ENCODE measurements around the gene PMF1.

PMF1 gene

DNA sequence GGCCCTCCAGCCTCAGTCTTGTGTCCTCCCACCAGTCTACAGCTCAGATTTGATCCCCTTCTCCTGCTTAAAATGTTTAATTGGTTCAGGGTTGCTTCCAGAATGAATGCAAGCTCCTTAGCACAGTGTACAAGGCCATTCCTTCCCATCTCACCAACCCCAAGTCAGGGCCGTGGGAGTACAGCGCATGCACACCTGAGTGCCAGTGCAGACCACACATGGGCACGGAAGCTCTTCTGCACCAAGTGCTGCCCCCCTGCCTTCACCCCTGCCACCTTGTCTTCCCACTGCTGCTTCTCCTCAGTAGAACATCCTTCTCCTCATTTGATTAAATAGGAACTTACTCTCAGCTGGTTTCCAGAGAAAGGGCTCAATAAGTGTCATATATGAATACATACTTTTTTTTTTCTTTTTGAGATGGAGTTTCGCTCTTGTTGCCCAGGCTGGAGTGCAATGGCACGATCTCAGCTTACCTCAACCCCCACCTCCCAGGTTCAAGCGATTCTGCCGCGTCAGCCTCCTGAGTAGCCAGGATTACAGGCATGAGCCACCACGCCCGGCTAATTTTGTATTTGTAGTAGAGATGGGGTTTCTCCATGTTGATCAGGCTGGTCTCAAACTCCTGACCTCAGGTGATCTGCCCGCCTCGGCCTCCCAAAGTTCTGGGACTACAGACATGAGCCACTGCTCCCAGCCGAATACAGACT is 9.3 kb downstream of the PMF1 start:
- TF ChIP-seq RAD21 (IDR thresholded peaks at IDR 0.05; ENCODE audit: low read depth), result no peak
- TF ChIP-seq, protein P1, sequence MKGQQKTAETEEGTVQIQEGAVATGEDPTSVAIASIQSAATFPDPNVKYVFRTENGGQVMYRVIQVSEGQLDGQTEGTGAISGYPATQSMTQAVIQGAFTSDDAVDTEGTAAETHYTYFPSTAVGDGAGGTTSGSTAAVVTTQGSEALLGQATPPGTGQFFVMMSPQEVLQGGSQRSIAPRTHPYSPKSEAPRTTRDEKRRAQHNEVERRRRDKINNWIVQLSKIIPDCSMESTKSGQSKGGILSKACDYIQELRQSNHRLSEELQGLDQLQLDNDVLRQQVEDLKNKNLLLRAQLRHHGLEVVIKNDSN (IDR thresholded peaks at IDR 0.05), result no peak
- no peak for TF ChIP-seq NFIC (IDR thresholded peaks at IDR 0.05)
- no peak for TF ChIP-seq ZBTB7A (IDR thresholded peaks at IDR 0.05; ENCODE audit: low read depth)
- TF ChIP-seq FOXM1 (IDR thresholded peaks at IDR 0.05; ENCODE audit: borderline replicate concordance, low read depth), result no peak
- TF ChIP-seq EP300 (IDR thresholded peaks at IDR 0.05; ENCODE audit: borderline replicate concordance), result no peak
- no peak for TF ChIP-seq TEAD4 (IDR thresholded peaks at IDR 0.05)
- TF ChIP-seq CREB1 (IDR thresholded peaks at IDR 0.05; ENCODE audit: low read depth), result no peak
- TF ChIP-seq TCF12 (IDR thresholded peaks at IDR 0.05; ENCODE audit: low read depth), result no peak

- TF ChIP-seq, protein P1 (IDR thresholded peaks at IDR 0.05), result no peak
- TF ChIP-seq, protein P2, sequence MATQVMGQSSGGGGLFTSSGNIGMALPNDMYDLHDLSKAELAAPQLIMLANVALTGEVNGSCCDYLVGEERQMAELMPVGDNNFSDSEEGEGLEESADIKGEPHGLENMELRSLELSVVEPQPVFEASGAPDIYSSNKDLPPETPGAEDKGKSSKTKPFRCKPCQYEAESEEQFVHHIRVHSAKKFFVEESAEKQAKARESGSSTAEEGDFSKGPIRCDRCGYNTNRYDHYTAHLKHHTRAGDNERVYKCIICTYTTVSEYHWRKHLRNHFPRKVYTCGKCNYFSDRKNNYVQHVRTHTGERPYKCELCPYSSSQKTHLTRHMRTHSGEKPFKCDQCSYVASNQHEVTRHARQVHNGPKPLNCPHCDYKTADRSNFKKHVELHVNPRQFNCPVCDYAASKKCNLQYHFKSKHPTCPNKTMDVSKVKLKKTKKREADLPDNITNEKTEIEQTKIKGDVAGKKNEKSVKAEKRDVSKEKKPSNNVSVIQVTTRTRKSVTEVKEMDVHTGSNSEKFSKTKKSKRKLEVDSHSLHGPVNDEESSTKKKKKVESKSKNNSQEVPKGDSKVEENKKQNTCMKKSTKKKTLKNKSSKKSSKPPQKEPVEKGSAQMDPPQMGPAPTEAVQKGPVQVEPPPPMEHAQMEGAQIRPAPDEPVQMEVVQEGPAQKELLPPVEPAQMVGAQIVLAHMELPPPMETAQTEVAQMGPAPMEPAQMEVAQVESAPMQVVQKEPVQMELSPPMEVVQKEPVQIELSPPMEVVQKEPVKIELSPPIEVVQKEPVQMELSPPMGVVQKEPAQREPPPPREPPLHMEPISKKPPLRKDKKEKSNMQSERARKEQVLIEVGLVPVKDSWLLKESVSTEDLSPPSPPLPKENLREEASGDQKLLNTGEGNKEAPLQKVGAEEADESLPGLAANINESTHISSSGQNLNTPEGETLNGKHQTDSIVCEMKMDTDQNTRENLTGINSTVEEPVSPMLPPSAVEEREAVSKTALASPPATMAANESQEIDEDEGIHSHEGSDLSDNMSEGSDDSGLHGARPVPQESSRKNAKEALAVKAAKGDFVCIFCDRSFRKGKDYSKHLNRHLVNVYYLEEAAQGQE (IDR thresholded peaks at IDR 0.05; ENCODE audit: low read depth), result no peak
- no peak for TF ChIP-seq EGR1 (IDR thresholded peaks at IDR 0.05)
- no peak for TF ChIP-seq ZBTB7A (IDR thresholded peaks at IDR 0.05; ENCODE audit: low read depth)
- no peak for TF ChIP-seq MAX (IDR thresholded peaks at IDR 0.05)
- TF ChIP-seq TAF1 (IDR thresholded peaks at IDR 0.05; ENCODE audit: low read depth), result no peak
- no peak for TF ChIP-seq TCF12 (IDR thresholded peaks at IDR 0.05; ENCODE audit: low read depth)
- TF ChIP-seq EP300 (IDR thresholded peaks at IDR 0.05; ENCODE audit: borderline replicate concordance), result no peak
- TF ChIP-seq NFIC (IDR thresholded peaks at IDR 0.05), result no peak
- no peak for TF ChIP-seq TEAD4 (IDR thresholded peaks at IDR 0.05)
- no peak for TF ChIP-seq YY1 (IDR thresholded peaks at IDR 0.05; ENCODE audit: low read depth)
- TF ChIP-seq RAD21 (IDR thresholded peaks at IDR 0.05; ENCODE audit: low read depth), result no peak
- no peak for TF ChIP-seq FOXM1 (IDR thresholded peaks at IDR 0.05; ENCODE audit: borderline replicate concordance, low read depth)
- no peak for TF ChIP-seq CEBPB (IDR thresholded peaks at IDR 0.05)
- no peak for TF ChIP-seq CREB1 (IDR thresholded peaks at IDR 0.05; ENCODE audit: low read depth)
Observed at GRCh38 chr1:156225677-156226014, 12.8 kb downstream of the PMF1 start.

- TF ChIP-seq, protein P1 (IDR thresholded peaks at IDR 0.05), result no peak
- TF ChIP-seq TCF12 (IDR thresholded peaks at IDR 0.05; ENCODE audit: low read depth), result no peak
- TF ChIP-seq, protein P2 (IDR thresholded peaks at IDR 0.05; ENCODE audit: low read depth), result no peak
- TF ChIP-seq TAF1 (IDR thresholded peaks at IDR 0.05; ENCODE audit: low read depth), result no peak
- no peak for TF ChIP-seq YY1 (IDR thresholded peaks at IDR 0.05; ENCODE audit: low read depth)
- no peak for TF ChIP-seq EP300 (IDR thresholded peaks at IDR 0.05; ENCODE audit: borderline replicate concordance)
- no peak for TF ChIP-seq TEAD4 (IDR thresholded peaks at IDR 0.05)
- TF ChIP-seq FOXM1 (IDR thresholded peaks at IDR 0.05; ENCODE audit: borderline replicate concordance, low read depth), result no peak
- no peak for TF ChIP-seq CEBPB (IDR thresholded peaks at IDR 0.05)
- no peak for TF ChIP-seq MAX (IDR thresholded peaks at IDR 0.05)
- no peak for TF ChIP-seq RAD21 (IDR thresholded peaks at IDR 0.05; ENCODE audit: low read depth)
- no peak for TF ChIP-seq NFIC (IDR thresholded peaks at IDR 0.05)
- TF ChIP-seq EGR1 (IDR thresholded peaks at IDR 0.05), result no peak
Observed at GRCh38 chr1:156226116-156226538, 13.3 kb downstream of the PMF1 start.

GRCh38 chr1:156226782-156227181 is 14.0 kb downstream of the PMF1 start:
- TF ChIP-seq EGR1 (IDR thresholded peaks at IDR 0.05) (no peak), TCF12 (IDR thresholded peaks at IDR 0.05; ENCODE audit: low read depth) (no peak), TAF1 (IDR thresholded peaks at IDR 0.05; ENCODE audit: low read depth) (no peak)
- TF ChIP-seq, protein P1 (IDR thresholded peaks at IDR 0.05), result no peak

GRCh38 chr1:156228501-156228900 is 15.7 kb downstream of the PMF1 start:
- TF ChIP-seq YY1 (IDR thresholded peaks at IDR 0.05; ENCODE audit: low read depth), result no peak
